KMS-11 (cell line): ENCODE data around the gene SMCO2.
A peak's percentile ranks its signal among the peaks of the same experiment; 100 is the strongest.

Experiments
- H2AFZ ChIP-seq: fragments of 200-600 bp; sonication (generic); 2 replicates; pipeline ENCODE4 v1.6.1; 2016; ENCODE audit warnings: antibody characterized with exemption, mixed run types, low read depth
- H3K27ac ChIP-seq: fragments of 200-600 bp; sonication (generic); 2 replicates; pipeline ENCODE4 v1.6.1; 2016; ENCODE audit warnings: mild to moderate bottlenecking, mixed run types
- H3K27me3 ChIP-seq: fragments of 200-600 bp; sonication (generic); 2 replicates; pipeline ENCODE4 v1.6.1; 2017; ENCODE audit warnings: mild to moderate bottlenecking, low read depth, mixed run types, moderate library complexity; ENCODE audit not compliant: insufficient read depth
- H3K36me3 ChIP-seq: fragments of 200-600 bp; sonication (generic); 2 replicates; pipeline ENCODE4 v1.6.1; 2017; ENCODE audit warnings: mild to moderate bottlenecking, mixed run types; ENCODE audit not compliant: insufficient read depth
- H3K4me1 ChIP-seq: fragments of 200-600 bp; sonication (generic); 2 replicates; pipeline ENCODE4 v1.6.1; 2016; ENCODE audit warnings: mild to moderate bottlenecking, low read depth, mixed run types; ENCODE audit not compliant: poor library complexity, severe bottlenecking
- H3K4me2 ChIP-seq: fragments of 200-600 bp; sonication (generic); 2 replicates; pipeline ENCODE4 v1.7.0; 2016; ENCODE audit warnings: mild to moderate bottlenecking, mixed run types
- H3K4me3 ChIP-seq: fragments of 200-600 bp; sonication (generic); IDR thresholded peaks from 2 replicates; pipeline ENCODE4 v1.6.1; 2017; ENCODE audit warnings: low read depth, low read length, mixed read lengths; ENCODE audit not compliant: insufficient read depth
- H3K79me2 ChIP-seq: fragments of 200-600 bp; sonication (generic); 2 replicates; pipeline ENCODE4 v1.6.1; 2016; ENCODE audit warnings: low read depth, mixed run types; ENCODE audit not compliant: insufficient read depth
- H3K9ac ChIP-seq: fragments of 200-600 bp; sonication (generic); 2 replicates; pipeline ENCODE4 v1.6.1; 2016; ENCODE audit warnings: mild to moderate bottlenecking, mixed run types
- H4K20me1 ChIP-seq: fragments of 200-600 bp; sonication (generic); 2 replicates; pipeline ENCODE4 v1.6.1; 2016; ENCODE audit warnings: mild to moderate bottlenecking, mixed run types; ENCODE audit not compliant: insufficient read depth
- TF ChIP-seq, protein P1 (sequence below): fragments of 200-600 bp; sonication (generic); conservative IDR thresholded peaks from 2 replicates; pipeline ENCODE4 v1.6.1; 2017; ENCODE audit warnings: low read depth, mild to moderate bottlenecking, antibody characterized with exemption, low read length, moderate library complexity, mixed read lengths

SMCO2 gene

DNA sequence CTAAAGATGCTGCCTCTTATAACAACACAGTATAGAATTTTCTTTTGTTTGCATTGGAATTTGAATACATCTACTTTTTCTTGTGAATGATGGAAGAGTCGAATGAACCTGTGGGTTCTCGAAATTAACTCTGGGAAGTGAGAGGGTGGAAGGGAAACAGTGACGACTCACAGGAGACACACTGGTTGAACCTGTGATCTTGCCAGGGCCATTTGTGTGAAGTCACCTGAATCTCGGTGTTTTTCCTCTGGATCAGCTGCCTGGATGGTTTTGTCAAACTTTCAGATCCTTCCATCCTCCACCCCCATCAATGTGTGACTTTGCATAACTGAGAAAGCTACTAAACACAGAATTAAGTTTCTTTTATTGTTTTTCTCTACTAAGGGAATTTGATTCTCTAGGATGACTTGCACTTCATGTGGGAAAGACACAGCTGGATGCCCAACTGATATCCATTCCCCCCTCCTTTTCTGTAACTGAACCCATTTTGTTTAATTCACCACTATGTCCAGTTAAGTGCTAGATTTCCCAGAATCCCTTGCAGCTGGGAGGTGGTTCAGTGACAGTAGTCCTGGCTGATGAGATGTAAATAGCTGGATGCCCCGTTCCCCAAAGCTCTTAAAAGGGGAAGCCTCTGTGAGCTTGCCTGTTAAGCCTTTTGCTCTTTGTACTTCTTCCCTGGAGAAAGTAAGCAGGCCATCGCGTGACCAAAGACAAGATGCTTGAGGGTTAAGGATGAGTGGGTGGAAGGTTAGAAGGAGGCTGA, 83.8 kb downstream of the SMCO2 start:
- Histone ChIP-seq H3K4me3 (no peak overlapping the region), H3K4me1 (peaks cover 14% of the 10 kb centered on the region), H3K27me3 (no peaks in the 10 kb centered on the region), H3K79me2 (no peaks in the 10 kb centered on the region; the same call in 1 of the 2 replicates), H2AFZ (no peak overlapping the region), H3K9ac (no peak overlapping the region), H4K20me1 (no peaks in the 10 kb centered on the region), H3K27ac (no peak overlapping the region), H3K4me2 (no peak overlapping the region), H3K36me3 (no peaks in the 10 kb centered on the region)
- TF ChIP-seq, protein P1, sequence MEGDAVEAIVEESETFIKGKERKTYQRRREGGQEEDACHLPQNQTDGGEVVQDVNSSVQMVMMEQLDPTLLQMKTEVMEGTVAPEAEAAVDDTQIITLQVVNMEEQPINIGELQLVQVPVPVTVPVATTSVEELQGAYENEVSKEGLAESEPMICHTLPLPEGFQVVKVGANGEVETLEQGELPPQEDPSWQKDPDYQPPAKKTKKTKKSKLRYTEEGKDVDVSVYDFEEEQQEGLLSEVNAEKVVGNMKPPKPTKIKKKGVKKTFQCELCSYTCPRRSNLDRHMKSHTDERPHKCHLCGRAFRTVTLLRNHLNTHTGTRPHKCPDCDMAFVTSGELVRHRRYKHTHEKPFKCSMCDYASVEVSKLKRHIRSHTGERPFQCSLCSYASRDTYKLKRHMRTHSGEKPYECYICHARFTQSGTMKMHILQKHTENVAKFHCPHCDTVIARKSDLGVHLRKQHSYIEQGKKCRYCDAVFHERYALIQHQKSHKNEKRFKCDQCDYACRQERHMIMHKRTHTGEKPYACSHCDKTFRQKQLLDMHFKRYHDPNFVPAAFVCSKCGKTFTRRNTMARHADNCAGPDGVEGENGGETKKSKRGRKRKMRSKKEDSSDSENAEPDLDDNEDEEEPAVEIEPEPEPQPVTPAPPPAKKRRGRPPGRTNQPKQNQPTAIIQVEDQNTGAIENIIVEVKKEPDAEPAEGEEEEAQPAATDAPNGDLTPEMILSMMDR = no peak

GRCh38 chr12:27531896-27532295, 85.4 kb downstream of the SMCO2 start:
- Histone ChIP-seq H3K4me3 (no peak overlapping the region), H3K9ac (no peak overlapping the region), H3K27ac (no peak overlapping the region), H3K79me2 (no peaks in the 10 kb centered on the region; the same call in 1 of the 2 replicates), H4K20me1 (no peaks in the 10 kb centered on the region), H3K27me3 (no peaks in the 10 kb centered on the region), H3K4me1 (peaks cover 14% of the 10 kb centered on the region), H3K4me2 (no peak overlapping the region), H2AFZ (no peak overlapping the region), H3K36me3 (no peaks in the 10 kb centered on the region)
- TF ChIP-seq, protein P1 = no peak

- TF ChIP-seq, protein P1 = no peak
- H3K27me3 ChIP-seq = no peaks in the 10 kb centered on the region
- H4K20me1 ChIP-seq = no peaks in the 10 kb centered on the region
- no peaks in the 10 kb centered on the region for H3K36me3 ChIP-seq
- H3K4me3 ChIP-seq = no peak overlapping the region
- H3K27ac ChIP-seq = no peak overlapping the region
- H3K9ac ChIP-seq = no peak overlapping the region
- H3K4me2 ChIP-seq = peak overlapping the region; percentile 7; the same call in 1 of the 2 replicates
- H3K79me2 ChIP-seq = no peaks in the 10 kb centered on the region
- peaks cover 14% of the 10 kb centered on the region for H3K4me1 ChIP-seq
- H2AFZ ChIP-seq = no peak overlapping the region
These were observed 87.7 kb downstream of the SMCO2 start for GRCh38 chr12:27534060-27534764.

DNA sequence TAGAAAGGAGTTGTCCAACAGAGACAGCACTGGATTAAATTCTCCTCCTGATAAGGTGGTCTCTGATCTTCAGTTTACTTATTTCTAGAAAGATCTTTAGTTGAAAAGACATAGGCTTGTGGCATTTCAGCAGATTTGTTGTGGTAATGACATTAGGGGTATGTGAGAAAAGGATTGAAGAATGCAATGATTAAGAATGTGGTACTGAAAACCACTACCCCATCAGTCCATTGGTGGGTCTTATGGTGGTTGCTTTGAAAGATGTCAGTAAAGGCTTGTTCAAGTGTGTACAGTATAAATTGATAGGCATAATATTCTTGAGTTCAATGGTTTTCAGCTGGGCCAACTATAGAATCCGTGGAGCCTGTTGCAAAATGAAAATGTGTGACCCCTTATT, 88.2 kb downstream of the SMCO2 start:
- Histone ChIP-seq H3K4me1 (peaks cover 14% of the 10 kb centered on the region), H3K4me3 (no peak overlapping the region), H3K4me2 (peak overlapping the region; percentile 7; the same call in 1 of the 2 replicates), H3K79me2 (no peaks in the 10 kb centered on the region), H3K36me3 (no peaks in the 10 kb centered on the region), H2AFZ (no peak overlapping the region), H4K20me1 (no peaks in the 10 kb centered on the region), H3K9ac (no peak overlapping the region), H3K27ac (no peak overlapping the region), H3K27me3 (no peaks in the 10 kb centered on the region)
- TF ChIP-seq, protein P1 = no peak
